Adrenal gland (tissue), 5 donors: ENCODE measurements around the gene COL5A1.

Experiments
- CTCF ChIP-seq, 6 experiments: fragments of 450-650 bp in 4 of 6; fragments of 200-600 bp in 2 of 6; sonication (generic) in 1 of 6; IDR thresholded peaks; 1 replicate in 5 of 6; 2 replicates in 1 of 6; pipeline versions ENCODE4 v1.5.1 to v1.8.0; 2016 to 2021; ENCODE audit warnings: antibody characterized with exemption in 6 of 6, mild to moderate bottlenecking in 2 of 6, moderate library complexity in 1 of 6
- POLR2A ChIP-seq, 2 donors: fragments of 450-650 bp; IDR thresholded peaks; one replicate each; pipeline ENCODE4 v1.6.1; 2017; ENCODE audit warnings: antibody characterized with exemption in 2 of 2, mild to moderate bottlenecking in 2 of 2, moderate library complexity in 1 of 2
- donor health status: DM: no; HTN: no; CAD: no.

GRCh38 chr9:134624137-134624591 is 17.4 kb upstream of the COL5A1 start:
- TF ChIP-seq POLR2A (IDR thresholded peaks at IDR 0.05) (no peak), CTCF (IDR thresholded peaks at IDR 0.05) (no peak)
